GM12875 (cell line): ENCODE results near the gene AQP12B.

ENCODE experiments used
- H3K4me3 ChIP-seq: one replicate; pipeline ENCODE4 v1.5.1; 2011; ENCODE audit warnings: low read depth, low read length, control low read depth
- TF ChIP-seq, protein P1 (sequence below): IDR thresholded peaks from 2 replicates; pipeline ENCODE4 v1.5.1; 2011; ENCODE audit warnings: low read depth, mild to moderate bottlenecking, control low read depth, inconsistent platforms, low read length, moderate library complexity, borderline replicate concordance; ENCODE audit not compliant: insufficient read depth

The AQP12B gene

DNA sequence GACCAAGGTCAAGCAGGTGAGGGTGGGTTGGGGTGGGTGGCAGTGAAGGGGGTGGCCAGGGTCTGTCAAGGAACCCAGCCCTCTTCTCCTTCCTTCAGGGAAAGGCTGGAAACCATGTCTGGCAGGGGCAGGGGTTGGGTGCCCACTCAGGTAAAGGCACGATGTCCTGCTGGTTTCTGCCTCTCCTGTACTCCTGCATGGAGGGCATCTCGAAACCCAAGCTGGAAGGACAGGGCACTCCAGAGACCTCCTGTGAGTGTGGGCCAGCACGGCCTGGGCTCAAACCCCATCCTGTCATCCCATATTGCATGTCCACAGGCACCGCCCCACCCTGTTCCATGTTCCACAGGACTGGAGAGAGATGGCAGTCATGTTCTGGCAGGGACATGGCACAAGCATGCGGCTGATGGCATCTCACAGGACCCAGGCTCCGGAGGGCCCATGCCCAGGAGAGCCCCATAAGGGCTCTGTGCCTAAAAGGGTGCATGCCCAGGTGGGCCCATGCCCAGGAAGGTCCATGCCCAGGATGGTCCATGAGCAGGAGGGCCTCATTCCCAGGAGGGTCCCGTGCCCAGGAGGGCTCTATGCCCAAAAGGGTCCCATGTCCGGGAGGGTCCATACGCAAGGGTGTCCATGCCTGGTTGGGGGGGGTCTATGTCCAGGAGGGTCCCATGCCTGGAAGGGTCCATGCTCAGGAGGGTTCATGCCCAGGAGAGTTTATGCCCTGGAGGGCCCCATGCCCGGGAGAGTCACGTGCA lies 51.0 kb downstream of the AQP12B start:
- H3K4me3 ChIP-seq = no peak overlapping the region
- TF ChIP-seq, protein P1, sequence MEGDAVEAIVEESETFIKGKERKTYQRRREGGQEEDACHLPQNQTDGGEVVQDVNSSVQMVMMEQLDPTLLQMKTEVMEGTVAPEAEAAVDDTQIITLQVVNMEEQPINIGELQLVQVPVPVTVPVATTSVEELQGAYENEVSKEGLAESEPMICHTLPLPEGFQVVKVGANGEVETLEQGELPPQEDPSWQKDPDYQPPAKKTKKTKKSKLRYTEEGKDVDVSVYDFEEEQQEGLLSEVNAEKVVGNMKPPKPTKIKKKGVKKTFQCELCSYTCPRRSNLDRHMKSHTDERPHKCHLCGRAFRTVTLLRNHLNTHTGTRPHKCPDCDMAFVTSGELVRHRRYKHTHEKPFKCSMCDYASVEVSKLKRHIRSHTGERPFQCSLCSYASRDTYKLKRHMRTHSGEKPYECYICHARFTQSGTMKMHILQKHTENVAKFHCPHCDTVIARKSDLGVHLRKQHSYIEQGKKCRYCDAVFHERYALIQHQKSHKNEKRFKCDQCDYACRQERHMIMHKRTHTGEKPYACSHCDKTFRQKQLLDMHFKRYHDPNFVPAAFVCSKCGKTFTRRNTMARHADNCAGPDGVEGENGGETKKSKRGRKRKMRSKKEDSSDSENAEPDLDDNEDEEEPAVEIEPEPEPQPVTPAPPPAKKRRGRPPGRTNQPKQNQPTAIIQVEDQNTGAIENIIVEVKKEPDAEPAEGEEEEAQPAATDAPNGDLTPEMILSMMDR = no peak

DNA sequence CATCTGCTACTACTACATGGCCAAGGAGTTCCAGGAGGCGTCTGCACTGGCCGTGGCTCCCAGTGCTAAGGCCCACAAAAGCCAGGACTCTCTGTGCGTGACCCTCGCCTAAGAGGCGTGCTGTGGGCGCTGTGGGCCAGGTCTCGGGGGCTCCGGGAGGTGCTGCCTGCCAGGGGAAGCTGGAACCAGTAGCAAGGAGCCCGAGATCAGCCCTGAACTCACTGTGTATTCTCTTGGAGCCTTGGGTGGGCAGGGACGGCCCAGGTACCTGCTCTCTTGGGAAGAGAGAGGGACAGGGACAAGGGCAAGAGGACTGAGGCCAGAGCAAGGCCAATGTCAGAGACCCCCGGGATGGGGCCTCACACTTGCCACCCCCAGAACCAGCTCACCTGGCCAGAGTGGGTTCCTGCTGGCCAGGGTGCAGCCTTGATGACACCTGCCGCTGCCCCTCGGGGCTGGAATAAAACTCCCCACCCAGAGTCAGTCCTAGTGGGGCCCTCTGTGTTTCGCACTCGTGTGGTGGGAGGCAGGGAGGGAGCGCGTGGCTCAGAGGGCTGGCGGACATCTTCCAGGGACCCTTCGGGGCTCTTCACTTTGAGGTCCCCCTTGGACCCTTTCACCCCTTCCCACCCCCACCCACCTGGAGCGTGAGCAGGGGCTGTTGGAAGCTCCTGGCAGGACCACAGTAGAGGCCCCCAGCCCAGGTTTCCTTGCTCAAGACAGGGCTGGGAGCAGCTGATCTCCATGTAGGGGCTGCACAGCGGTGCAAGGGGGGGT lies 51.7 kb downstream of the AQP12B start:
- H3K4me3 ChIP-seq = no peak overlapping the region

DNA sequence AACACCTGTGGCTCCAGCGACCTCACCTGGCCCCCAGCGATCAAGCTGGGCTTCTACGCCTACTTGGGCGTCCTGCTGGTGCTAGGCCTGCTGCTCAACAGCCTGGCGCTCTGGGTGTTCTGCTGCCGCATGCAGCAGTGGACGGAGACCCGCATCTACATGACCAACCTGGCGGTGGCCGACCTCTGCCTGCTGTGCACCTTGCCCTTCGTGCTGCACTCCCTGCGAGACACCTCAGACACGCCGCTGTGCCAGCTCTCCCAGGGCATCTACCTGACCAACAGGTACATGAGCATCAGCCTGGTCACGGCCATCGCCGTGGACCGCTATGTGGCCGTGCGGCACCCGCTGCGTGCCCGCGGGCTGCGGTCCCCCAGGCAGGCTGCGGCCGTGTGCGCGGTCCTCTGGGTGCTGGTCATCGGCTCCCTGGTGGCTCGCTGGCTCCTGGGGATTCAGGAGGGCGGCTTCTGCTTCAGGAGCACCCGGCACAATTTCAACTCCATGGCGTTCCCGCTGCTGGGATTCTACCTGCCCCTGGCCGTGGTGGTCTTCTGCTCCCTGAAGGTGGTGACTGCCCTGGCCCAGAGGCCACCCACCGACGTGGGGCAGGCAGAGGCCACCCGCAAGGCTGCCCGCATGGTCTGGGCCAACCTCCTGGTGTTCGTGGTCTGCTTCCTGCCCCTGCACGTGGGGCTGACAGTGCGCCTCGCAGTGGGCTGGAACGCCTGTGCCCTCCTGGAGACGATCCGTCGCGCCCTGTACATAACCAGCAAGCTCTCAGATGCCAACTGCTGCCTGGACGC lies 52.5 kb downstream of the AQP12B start:
- H3K4me3 ChIP-seq = no peak overlapping the region
- TF ChIP-seq, protein P1 = no peak

More for the DNA sequence above, 51.7 kb downstream of the AQP12B start:
- TF ChIP-seq, protein P1 = no peak

DNA sequence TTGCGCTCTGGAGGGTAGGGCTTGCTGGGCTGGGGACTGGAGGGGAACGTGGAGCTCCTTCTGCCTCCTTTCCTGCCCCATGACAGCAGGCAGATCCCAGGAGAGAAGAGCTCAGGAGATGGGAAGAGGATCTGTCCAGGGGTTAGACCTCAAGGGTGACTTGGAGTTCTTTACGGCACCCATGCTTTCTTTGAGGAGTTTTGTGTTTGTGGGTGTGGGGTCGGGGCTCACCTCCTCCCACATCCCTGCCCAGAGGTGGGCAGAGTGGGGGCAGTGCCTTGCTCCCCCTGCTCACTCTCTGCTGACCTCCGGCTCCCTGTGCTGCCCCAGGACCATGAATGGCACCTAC lies 53.1 kb downstream of the AQP12B start:
- TF ChIP-seq, protein P1 = no peak
- no peak overlapping the region for H3K4me3 ChIP-seq

DNA sequence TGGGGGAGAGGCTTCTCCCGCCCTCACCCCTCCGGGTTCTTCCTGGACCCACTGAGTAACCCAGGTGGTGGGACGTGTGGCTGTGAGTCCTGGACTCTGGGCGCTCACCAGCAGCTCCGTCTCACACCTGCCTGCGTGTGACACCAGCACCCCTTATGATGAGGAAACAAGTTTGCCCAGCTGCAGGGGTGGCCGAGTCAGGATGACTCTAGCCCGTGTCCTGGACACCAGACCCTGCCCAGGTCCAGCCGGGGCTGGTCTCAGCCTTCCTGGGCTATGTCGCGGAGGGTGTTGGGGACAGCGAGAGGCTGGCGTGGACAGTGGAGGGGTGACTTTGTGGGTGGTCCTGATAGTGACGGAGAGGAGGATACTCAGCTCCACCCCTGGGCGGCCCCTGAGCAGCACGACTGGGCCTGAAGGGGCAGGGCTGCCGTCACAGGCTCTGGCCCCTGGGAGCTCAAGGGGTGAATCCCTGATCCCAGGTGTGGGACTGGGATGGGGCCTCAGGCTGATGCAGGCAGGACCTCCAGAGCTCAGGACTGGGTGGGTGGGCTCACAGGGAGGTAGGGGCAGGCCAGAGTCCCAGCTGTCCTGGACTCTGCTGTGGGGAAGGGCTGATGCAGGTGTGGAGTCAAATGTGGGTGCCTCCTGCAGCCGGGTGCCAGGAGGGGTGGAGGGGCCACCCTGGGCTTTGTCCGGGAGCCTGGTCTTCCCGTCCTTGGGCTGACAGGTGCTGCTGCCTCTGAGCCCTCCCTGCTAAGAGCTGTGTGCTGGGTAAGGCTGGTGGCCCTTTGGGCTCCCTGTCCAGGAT lies 53.7 kb downstream of the AQP12B start:
- H3K4me3 ChIP-seq = no peak overlapping the region
- TF ChIP-seq, protein P1 = no peak

DNA sequence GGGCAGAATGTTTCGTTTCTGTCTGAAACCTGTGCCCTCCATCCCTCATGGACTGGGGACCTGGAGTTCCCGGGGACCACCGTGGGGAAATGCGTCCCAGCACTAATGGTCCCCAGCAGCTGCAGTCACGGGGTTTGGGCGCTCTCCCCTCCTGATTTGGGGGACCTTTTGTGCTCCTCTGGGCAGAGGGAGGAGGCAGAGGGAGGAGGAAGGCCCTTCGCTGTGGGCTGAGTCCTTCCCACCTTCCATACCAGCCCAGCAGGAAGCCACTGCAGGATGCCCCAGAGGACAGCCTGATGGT lies 54.2 kb downstream of the AQP12B start:
- H3K4me3 ChIP-seq = no peak overlapping the region
- TF ChIP-seq, protein P1 = no peak
